ENCODE results near the gene PLA2G5. TPM values are rescaled to one million over a fixed set of nuclear protein-coding genes. Genes with fewer than 3 reads are reported as not detected.

The PLA2G5 gene
- total RNA-seq, 1 donor from 2014 or later = not detected

DNA sequence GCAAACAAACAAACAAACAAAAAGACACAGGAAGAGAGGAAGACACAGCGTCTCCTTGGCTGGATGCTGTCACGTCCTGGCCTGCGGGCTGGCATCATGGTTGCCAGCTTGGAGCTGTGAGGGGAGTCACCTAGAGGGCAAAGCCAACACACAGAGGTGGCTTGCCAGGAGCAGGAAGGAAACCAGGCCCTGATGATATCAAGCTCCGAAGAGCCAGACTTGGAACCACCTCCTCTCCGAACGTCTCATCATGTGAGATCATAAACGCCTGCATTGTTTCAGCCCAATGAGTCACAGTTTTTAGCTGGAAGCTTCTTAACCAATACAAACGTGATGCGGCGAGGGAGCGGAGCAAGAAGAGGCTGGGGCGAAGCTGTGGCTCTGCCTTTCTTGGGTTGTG, 40.7 kb downstream of the PLA2G5 start:
- Mint-ChIP-seq H3K36me3 (ENCODE audit: low read depth, unreplicated experiment) (peaks cover 2% of the 10 kb centered on the region), H3K4me3 (ENCODE audit: unreplicated experiment) (no peak overlapping the region), H3K27me3 (ENCODE audit: low read depth, unreplicated experiment) (peaks cover 14% of the 10 kb centered on the region), H3K4me1 (ENCODE audit: low read depth, unreplicated experiment) (peaks cover 14% of the 10 kb centered on the region), H3K9me3 (ENCODE audit: unreplicated experiment) (peaks cover 3% of the 10 kb centered on the region), H3K27ac (ENCODE audit: unreplicated experiment) (peak overlapping the region; percentile 18)
- no peaks in the 10 kb centered on the region for H3K27me3 ChIP-seq (ENCODE audit: insufficient read depth, low read length)
- peak; percentile 93 for DNase-seq (ENCODE audit: low read depth)
- no peak overlapping the region for H3K9ac ChIP-seq (ENCODE audit: low read length)
- H3K36me3 ChIP-seq (ENCODE audit: insufficient read depth, low read length) = no peaks in the 10 kb centered on the region
- no peak for TF ChIP-seq EZH2 (IDR thresholded peaks at IDR 0.05; ENCODE audit: insufficient read depth, low read length)
- TF ChIP-seq, protein P1, sequence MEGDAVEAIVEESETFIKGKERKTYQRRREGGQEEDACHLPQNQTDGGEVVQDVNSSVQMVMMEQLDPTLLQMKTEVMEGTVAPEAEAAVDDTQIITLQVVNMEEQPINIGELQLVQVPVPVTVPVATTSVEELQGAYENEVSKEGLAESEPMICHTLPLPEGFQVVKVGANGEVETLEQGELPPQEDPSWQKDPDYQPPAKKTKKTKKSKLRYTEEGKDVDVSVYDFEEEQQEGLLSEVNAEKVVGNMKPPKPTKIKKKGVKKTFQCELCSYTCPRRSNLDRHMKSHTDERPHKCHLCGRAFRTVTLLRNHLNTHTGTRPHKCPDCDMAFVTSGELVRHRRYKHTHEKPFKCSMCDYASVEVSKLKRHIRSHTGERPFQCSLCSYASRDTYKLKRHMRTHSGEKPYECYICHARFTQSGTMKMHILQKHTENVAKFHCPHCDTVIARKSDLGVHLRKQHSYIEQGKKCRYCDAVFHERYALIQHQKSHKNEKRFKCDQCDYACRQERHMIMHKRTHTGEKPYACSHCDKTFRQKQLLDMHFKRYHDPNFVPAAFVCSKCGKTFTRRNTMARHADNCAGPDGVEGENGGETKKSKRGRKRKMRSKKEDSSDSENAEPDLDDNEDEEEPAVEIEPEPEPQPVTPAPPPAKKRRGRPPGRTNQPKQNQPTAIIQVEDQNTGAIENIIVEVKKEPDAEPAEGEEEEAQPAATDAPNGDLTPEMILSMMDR (IDR thresholded peaks at IDR 0.05; ENCODE audit: insufficient read depth, low read depth, low read length) = no peak
- no peaks in the 10 kb centered on the region for H4K20me1 ChIP-seq (ENCODE audit: insufficient read depth, low read length)
- FAIRE-seq = no peak
- peak overlapping the region; percentile 57 for H2AFZ ChIP-seq (ENCODE audit: low read depth, low read length)
- no peaks in the 10 kb centered on the region for H3K79me2 ChIP-seq (ENCODE audit: insufficient read depth, low read length)
- no peak overlapping the region for H3K4me3 ChIP-seq (ENCODE audit: insufficient read depth, low read depth, low read length)
- H3K9me3 ChIP-seq (ENCODE audit: insufficient read depth, low read depth, low read length) = no peaks in the 10 kb centered on the region
- H3K4me2 ChIP-seq (ENCODE audit: low read length) = peak overlapping the region; percentile 30
- H3K4me1 ChIP-seq (ENCODE audit: insufficient read depth, low read length) = peaks cover 9% of the 10 kb centered on the region
- H3K27ac ChIP-seq (ENCODE audit: low read depth, low read length) = peak overlapping the region; percentile 42

DNA sequence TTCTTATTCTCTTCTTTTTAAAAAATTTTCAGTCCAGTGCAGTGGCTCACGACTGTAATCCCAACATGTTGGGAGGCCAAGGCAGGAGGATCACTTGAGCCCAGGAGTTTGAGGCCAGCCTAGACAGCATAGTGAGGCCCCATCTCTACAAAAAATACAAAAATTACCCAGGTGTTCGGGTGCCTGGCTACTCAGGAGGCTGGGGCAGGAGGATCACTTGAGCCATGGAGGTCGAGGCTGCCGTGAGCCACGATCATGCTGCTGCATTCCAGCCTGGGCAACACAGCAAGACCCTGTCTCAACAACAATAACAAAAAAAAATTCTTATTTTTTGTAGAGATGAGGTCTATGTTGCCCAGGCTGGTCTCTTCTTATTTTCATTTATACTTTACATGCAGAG, 41.5 kb downstream of the PLA2G5 start:
- H3K79me2 ChIP-seq (ENCODE audit: insufficient read depth, low read length) = no peaks in the 10 kb centered on the region
- H2AFZ ChIP-seq (ENCODE audit: low read depth, low read length) = no peak overlapping the region
- no peaks in the 10 kb centered on the region for H3K9me3 ChIP-seq (ENCODE audit: insufficient read depth, low read depth, low read length)
- Mint-ChIP-seq H3K4me3 (ENCODE audit: unreplicated experiment) (no peak overlapping the region), H3K27me3 (ENCODE audit: low read depth, unreplicated experiment) (peaks cover 14% of the 10 kb centered on the region), H3K4me1 (ENCODE audit: low read depth, unreplicated experiment) (peaks cover 14% of the 10 kb centered on the region), H3K9me3 (ENCODE audit: unreplicated experiment) (peaks cover 3% of the 10 kb centered on the region), H3K27ac (ENCODE audit: unreplicated experiment) (no peak overlapping the region), H3K36me3 (ENCODE audit: low read depth, unreplicated experiment) (peaks cover 2% of the 10 kb centered on the region)
- H3K36me3 ChIP-seq (ENCODE audit: insufficient read depth, low read length) = no peaks in the 10 kb centered on the region
- TF ChIP-seq, protein P1 (IDR thresholded peaks at IDR 0.05; ENCODE audit: insufficient read depth, low read depth, low read length) = no peak
- TF ChIP-seq EZH2 (IDR thresholded peaks at IDR 0.05; ENCODE audit: insufficient read depth, low read length) = no peak
- DNase-seq (ENCODE audit: low read depth) (no peak), FAIRE-seq (no peak)
- no peaks in the 10 kb centered on the region for H4K20me1 ChIP-seq (ENCODE audit: insufficient read depth, low read length)
- no peak overlapping the region for H3K9ac ChIP-seq (ENCODE audit: low read length)
- H3K4me3 ChIP-seq (ENCODE audit: insufficient read depth, low read depth, low read length) = no peak overlapping the region
- no peak overlapping the region for H3K27ac ChIP-seq (ENCODE audit: low read depth, low read length)
- no peaks in the 10 kb centered on the region for H3K27me3 ChIP-seq (ENCODE audit: insufficient read depth, low read length)
- H3K4me1 ChIP-seq (ENCODE audit: insufficient read depth, low read length) = peaks cover 9% of the 10 kb centered on the region
- H3K4me2 ChIP-seq (ENCODE audit: low read length) = no peak overlapping the region

DNA sequence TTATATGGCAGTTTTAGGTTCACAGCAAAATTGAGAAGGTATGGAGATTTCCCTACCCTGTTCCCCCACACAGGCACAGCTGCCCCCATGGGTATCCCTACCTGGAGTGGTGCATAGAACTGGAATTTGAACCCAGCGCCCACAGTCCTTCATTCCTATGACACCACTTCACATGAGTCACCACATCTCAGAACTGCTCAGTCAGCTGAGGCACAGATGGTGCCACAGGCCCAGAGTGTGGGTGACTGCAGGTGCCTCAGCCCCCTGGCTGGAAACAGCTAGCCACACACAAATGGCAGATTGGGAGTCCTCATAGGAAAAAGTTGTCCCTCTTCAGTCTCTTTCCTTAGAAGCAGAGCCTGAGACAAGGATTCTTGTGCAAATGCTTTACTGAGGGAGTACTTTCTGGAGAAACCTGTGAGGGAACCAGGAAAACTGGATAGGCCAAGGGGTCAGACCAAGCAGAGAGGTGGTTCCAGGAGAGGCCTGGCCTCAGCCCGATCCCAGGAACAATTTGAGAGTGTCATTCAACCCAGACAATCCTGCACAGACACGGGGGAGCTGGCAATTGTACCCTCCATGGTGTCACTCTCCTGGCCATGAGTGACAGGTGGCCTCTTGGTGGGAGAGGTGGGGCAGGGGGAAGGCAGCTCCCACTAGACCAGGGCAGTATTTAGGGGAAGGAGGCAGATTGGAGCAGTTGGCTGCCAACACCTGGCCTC, 42.4 kb downstream of the PLA2G5 start:
- Histone ChIP-seq H3K27ac (ENCODE audit: low read depth, low read length) (no peak overlapping the region), H3K9ac (ENCODE audit: low read length) (no peak overlapping the region), H3K79me2 (ENCODE audit: insufficient read depth, low read length) (no peaks in the 10 kb centered on the region), H3K4me1 (ENCODE audit: insufficient read depth, low read length) (peaks cover 9% of the 10 kb centered on the region), H4K20me1 (ENCODE audit: insufficient read depth, low read length) (no peaks in the 10 kb centered on the region), H3K9me3 (ENCODE audit: insufficient read depth, low read depth, low read length) (no peaks in the 10 kb centered on the region), H2AFZ (ENCODE audit: low read depth, low read length) (no peak overlapping the region), H3K4me2 (ENCODE audit: low read length) (no peak overlapping the region), H3K4me3 (ENCODE audit: insufficient read depth, low read depth, low read length) (no peak overlapping the region), H3K36me3 (ENCODE audit: insufficient read depth, low read length) (no peaks in the 10 kb centered on the region), H3K27me3 (ENCODE audit: insufficient read depth, low read length) (no peaks in the 10 kb centered on the region)
- TF ChIP-seq EZH2 (IDR thresholded peaks at IDR 0.05; ENCODE audit: insufficient read depth, low read length) = no peak
- TF ChIP-seq, protein P1 (IDR thresholded peaks at IDR 0.05; ENCODE audit: insufficient read depth, low read depth, low read length) = no peak
- peaks cover 18% of the 10 kb centered on the region for H3K27me3 Mint-ChIP-seq (ENCODE audit: low read depth, unreplicated experiment)
- H3K4me1 Mint-ChIP-seq (ENCODE audit: low read depth, unreplicated experiment) = peaks cover 14% of the 10 kb centered on the region
- H3K27ac Mint-ChIP-seq (ENCODE audit: unreplicated experiment) = no peak overlapping the region
- no peak overlapping the region for H3K4me3 Mint-ChIP-seq (ENCODE audit: unreplicated experiment)
- FAIRE-seq (no peak), DNase-seq (ENCODE audit: low read depth) (peak; percentile 42)
- H3K36me3 Mint-ChIP-seq (ENCODE audit: low read depth, unreplicated experiment) = peaks cover 2% of the 10 kb centered on the region
- H3K9me3 Mint-ChIP-seq (ENCODE audit: unreplicated experiment) = peaks cover 3% of the 10 kb centered on the region

All from astrocyte (in vitro differentiated cells and primary cell).